ENCODE data around the gene GRIK2. TPM values are rescaled to one million over a fixed set of nuclear protein-coding genes. Genes with fewer than 3 reads are reported as not detected.

GRIK2 gene
- total RNA-seq, 1 experiment from 2014 or later: 0.70 TPM

GRCh38 chr6:101783287-101783686 lies 389.8 kb downstream of the GRIK2 start:
- no peak overlapping the region for H4K5ac ChIP-seq (ENCODE audit: insufficient read length, low read depth, low read length)
- DNase-seq: no peak
- H3K27ac ChIP-seq (ENCODE audit: insufficient read length, low read depth, low read length): no peak overlapping the region
- H3T11ph ChIP-seq (ENCODE audit: low read length): no peak overlapping the region
- H2BK5ac ChIP-seq (ENCODE audit: insufficient read length, low read length): no peak overlapping the region
- Mint-ChIP-seq H3K9me3 (peaks cover 4 to 9% of the 10 kb centered on the region in 2 experiments; a peak in 3 of 5 replicates), H3K27ac (no peak overlapping the region), H3K4me1 (0 out of 4 replicates have a peak, but pooled peaks cover 0 to 5% of the 10 kb centered on the region in 2 experiments), H3K27me3 (ENCODE audit: low read depth) (no peaks in the 10 kb centered on the region), H3K36me3 (ENCODE audit: insufficient read depth in 1 of 3, low read depth in 3 of 3) (peaks cover 0 to 18% (median 8%) of the 10 kb centered on the region in 3 experiments; a peak in 4 of 7 replicates), H3K4me3 (no peak overlapping the region)
- no peak overlapping the region for H2BK20ac ChIP-seq (ENCODE audit: low read depth, low read length, poor library complexity, severe bottlenecking)
- H3K9me3 ChIP-seq (ENCODE audit: control insufficient read depth, low read depth, low read length): no peaks in the 10 kb centered on the region
- H3K4ac ChIP-seq (ENCODE audit: low read depth, low read length): no peak overlapping the region
- H2BK12ac ChIP-seq (ENCODE audit: insufficient read length, low read depth, low read length): no peak overlapping the region
- no peaks in the 10 kb centered on the region for H3K27me3 ChIP-seq (ENCODE audit: insufficient read depth, low read length)
- H3K4me1 ChIP-seq (ENCODE audit: insufficient read depth, low read length): no peaks in the 10 kb centered on the region; the same call in 1 of the 2 replicates
- no peak overlapping the region for H3K4me2 ChIP-seq (ENCODE audit: insufficient read depth, insufficient read length, low read length)
- no peak overlapping the region for H2BK120ac ChIP-seq (ENCODE audit: low read depth, low read length, poor library complexity, severe bottlenecking)
- no peak overlapping the region for H3K18ac ChIP-seq (ENCODE audit: insufficient read length, low read depth, low read length)
- no peak overlapping the region for H3K14ac ChIP-seq (ENCODE audit: insufficient read depth, low read length)
- H4K91ac ChIP-seq (ENCODE audit: insufficient read length, low read depth, low read length): no peak overlapping the region
- H2AFZ ChIP-seq (ENCODE audit: low read length): no peak overlapping the region
- H3K79me2 ChIP-seq (ENCODE audit: insufficient read depth, low read length): no peaks in the 10 kb centered on the region
- TF ChIP-seq CTCF (conservative IDR thresholded peaks at IDR 0.05): no peak
- H3K23ac ChIP-seq (ENCODE audit: insufficient read length, low read depth, low read length): no peak overlapping the region
- no peaks in the 10 kb centered on the region for H3K23me2 ChIP-seq (ENCODE audit: insufficient read length, low read depth, low read length, poor library complexity, severe bottlenecking)
- H3K79me1 ChIP-seq (ENCODE audit: insufficient read depth, low read depth, low read length, poor library complexity, severe bottlenecking): no peaks in the 10 kb centered on the region
- H2AK5ac ChIP-seq (ENCODE audit: insufficient read length, low read length): no peak overlapping the region
- no CpG with 5 or more reads among the region's 1 CpG for WGBS (ENCODE audit: extremely low coverage, insufficient read length, low lambda C conversion rate)
- no peak overlapping the region for H2BK15ac ChIP-seq (ENCODE audit: low read depth, low read length)
- no peak overlapping the region for H4K8ac ChIP-seq (replicated peaks; ENCODE audit: insufficient read length, low read depth, low read length)
- no peak overlapping the region for H3K56ac ChIP-seq (ENCODE audit: insufficient read length, low read depth, low read length)
- no peaks in the 10 kb centered on the region for H4K20me1 ChIP-seq (ENCODE audit: control insufficient read depth, insufficient read depth, insufficient read length)
- H3K9ac ChIP-seq (ENCODE audit: extremely low read depth, insufficient read length, low read length): no peak overlapping the region

Measured in H9 (cell line).